GM12865 (cell line): Measurements from ENCODE around the gene OLIG1.

Experiments
- DNase-seq: peaks from one replicate; pipeline ENCODE4 v3.0.0; 2010; ENCODE audit warnings: low read depth
- H3K4me3 ChIP-seq: 2 replicates; pipeline ENCODE4 v1.5.1; 2011; ENCODE audit warnings: mild to moderate bottlenecking, low read depth, low read length, control low read depth
- TF ChIP-seq, protein P1 (sequence below): IDR thresholded peaks from 2 replicates; pipeline ENCODE4 v1.5.1; 2011; ENCODE audit warnings: low read length, control low read depth, low read depth, inconsistent platforms; ENCODE audit not compliant: insufficient read depth; ENCODE audit errors: missing control alignments

OLIG1 gene

DNA sequence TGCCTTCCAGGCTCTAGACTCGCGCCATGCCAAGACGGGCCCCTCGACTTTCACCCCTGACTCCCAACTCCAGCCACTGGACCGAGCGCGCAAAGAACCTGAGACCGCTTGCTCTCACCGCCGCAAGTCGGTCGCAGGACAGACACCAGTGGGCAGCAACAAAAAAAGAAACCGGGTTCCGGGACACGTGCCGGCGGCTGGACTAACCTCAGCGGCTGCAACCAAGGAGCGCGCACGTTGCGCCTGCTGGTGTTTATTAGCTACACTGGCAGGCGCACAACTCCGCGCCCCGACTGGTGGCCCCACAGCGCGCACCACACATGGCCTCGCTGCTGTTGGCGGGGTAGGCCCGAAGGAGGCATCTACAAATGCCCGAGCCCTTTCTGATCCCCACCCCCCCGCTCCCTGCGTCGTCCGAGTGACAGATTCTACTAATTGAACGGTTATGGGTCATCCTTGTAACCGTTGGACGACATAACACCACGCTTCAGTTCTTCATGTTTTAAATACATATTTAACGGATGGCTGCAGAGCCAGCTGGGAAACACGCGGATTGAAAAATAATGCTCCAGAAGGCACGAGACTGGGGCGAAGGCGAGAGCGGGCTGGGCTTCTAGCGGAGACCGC lies 46.3 kb upstream of the OLIG1 start:
- no peak overlapping the region for H3K4me3 ChIP-seq
- TF ChIP-seq, protein P1, sequence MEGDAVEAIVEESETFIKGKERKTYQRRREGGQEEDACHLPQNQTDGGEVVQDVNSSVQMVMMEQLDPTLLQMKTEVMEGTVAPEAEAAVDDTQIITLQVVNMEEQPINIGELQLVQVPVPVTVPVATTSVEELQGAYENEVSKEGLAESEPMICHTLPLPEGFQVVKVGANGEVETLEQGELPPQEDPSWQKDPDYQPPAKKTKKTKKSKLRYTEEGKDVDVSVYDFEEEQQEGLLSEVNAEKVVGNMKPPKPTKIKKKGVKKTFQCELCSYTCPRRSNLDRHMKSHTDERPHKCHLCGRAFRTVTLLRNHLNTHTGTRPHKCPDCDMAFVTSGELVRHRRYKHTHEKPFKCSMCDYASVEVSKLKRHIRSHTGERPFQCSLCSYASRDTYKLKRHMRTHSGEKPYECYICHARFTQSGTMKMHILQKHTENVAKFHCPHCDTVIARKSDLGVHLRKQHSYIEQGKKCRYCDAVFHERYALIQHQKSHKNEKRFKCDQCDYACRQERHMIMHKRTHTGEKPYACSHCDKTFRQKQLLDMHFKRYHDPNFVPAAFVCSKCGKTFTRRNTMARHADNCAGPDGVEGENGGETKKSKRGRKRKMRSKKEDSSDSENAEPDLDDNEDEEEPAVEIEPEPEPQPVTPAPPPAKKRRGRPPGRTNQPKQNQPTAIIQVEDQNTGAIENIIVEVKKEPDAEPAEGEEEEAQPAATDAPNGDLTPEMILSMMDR: no peak
- no peak for DNase-seq

- TF ChIP-seq, protein P1: no peak
- H3K4me3 ChIP-seq: no peak overlapping the region
- no peak for DNase-seq
Observed at GRCh38 chr21:33024201-33025103, 45.5 kb upstream of the OLIG1 start.

DNA sequence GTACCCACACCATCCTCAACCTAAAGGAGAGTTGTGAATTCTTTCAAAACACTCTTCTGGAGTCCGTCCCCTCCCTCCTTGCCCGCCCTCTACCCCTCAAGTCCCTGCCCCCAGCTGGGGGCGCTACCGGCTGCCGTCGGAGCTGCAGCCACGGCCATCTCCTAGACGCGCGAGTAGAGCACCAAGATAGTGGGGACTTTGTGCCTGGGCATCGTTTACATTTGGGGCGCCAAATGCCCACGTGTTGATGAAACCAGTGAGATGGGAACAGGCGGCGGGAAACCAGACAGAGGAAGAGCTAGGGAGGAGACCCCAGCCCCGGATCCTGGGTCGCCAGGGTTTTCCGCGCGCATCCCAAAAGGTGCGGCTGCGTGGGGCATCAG lies 44.8 kb upstream of the OLIG1 start:
- TF ChIP-seq, protein P1: no peak
- no peak for DNase-seq

DNA sequence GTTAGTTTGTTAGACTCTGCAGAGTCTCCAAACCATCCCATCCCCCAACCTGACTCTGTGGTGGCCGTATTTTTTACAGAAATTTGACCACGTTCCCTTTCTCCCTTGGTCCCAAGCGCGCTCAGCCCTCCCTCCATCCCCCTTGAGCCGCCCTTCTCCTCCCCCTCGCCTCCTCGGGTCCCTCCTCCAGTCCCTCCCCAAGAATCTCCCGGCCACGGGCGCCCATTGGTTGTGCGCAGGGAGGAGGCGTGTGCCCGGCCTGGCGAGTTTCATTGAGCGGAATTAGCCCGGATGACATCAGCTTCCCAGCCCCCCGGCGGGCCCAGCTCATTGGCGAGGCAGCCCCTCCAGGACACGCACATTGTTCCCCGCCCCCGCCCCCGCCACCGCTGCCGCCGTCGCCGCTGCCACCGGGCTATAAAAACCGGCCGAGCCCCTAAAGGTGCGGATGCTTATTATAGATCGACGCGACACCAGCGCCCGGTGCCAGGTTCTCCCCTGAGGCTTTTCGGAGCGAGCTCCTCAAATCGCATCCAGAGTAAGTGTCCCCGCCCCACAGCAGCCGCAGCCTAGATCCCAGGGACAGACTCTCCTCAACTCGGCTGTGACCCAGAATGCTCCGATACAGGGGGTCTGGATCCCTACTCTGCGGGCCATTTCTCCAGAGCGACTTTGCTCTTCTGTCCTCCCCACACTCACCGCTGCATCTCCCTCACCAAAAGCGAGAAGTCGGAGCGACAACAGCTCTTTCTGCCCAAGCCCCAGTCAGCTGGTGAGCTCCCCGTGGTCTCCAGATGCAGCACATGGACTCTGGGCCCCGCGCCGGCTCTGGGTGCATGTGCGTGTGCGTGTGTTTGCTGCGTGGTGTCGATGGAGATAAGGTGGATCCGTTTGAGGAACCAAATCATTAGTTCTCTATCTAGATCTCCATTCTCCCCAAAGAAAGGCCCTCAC lies 44.2 kb upstream of the OLIG1 start, which contains the start of gene OLIG2:
Gene OLIG2, plus strand, starts transcription at position 447 of the 954 bp plus-strand sequence. CDS start 928 bp downstream, outside the sequence.
- TF ChIP-seq, protein P1: no peak
- no peak within 1 kb of the TSS for H3K4me3 ChIP-seq
- no peak for DNase-seq

More for the DNA sequence above, 44.8 kb upstream of the OLIG1 start:
- H3K4me3 ChIP-seq: no peak overlapping the region

DNA sequence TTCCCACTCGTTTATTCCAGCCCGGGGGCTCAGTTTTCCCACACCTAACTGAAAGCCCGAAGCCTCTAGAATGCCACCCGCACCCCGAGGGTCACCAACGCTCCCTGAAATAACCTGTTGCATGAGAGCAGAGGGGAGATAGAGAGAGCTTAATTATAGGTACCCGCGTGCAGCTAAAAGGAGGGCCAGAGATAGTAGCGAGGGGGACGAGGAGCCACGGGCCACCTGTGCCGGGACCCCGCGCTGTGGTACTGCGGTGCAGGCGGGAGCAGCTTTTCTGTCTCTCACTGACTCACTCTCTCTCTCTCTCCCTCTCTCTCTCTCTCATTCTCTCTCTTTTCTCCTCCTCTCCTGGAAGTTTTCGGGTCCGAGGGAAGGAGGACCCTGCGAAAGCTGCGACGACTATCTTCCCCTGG lies 43.5 kb upstream of the OLIG1 start:
- no peak for DNase-seq
- TF ChIP-seq, protein P1: no peak
- no peak overlapping the region for H3K4me3 ChIP-seq

DNA sequence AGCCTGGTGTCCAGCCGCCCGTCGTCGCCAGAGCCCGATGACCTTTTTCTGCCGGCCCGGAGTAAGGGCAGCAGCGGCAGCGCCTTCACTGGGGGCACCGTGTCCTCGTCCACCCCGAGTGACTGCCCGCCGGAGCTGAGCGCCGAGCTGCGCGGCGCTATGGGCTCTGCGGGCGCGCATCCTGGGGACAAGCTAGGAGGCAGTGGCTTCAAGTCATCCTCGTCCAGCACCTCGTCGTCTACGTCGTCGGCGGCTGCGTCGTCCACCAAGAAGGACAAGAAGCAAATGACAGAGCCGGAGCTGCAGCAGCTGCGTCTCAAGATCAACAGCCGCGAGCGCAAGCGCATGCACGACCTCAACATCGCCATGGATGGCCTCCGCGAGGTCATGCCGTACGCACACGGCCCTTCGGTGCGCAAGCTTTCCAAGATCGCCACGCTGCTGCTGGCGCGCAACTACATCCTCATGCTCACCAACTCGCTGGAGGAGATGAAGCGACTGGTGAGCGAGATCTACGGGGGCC lies 43.0 kb upstream of the OLIG1 start:
- no peak for DNase-seq
- TF ChIP-seq, protein P1: no peak
- no peak overlapping the region for H3K4me3 ChIP-seq
